NB4 (cell line): ENCODE measurements around the gene CASKIN1.

Source experiments
- MYC ChIP-seq: IDR thresholded peaks from 2 replicates; pipeline ENCODE4 v1.6.1; 2011; ENCODE audit warnings: low read depth, low read length
- POLR2A ChIP-seq: IDR thresholded peaks from 2 replicates; pipeline ENCODE4 v1.6.1; 2011; ENCODE audit warnings: mild to moderate bottlenecking; ENCODE audit not compliant: insufficient read length; ENCODE audit errors: extremely low read depth
- TF ChIP-seq, protein P1 (sequence below): IDR thresholded peaks from one replicate; pipeline ENCODE4 v1.5.1; 2012; ENCODE audit warnings: low read depth, low read length
- TF ChIP-seq, protein P2 (sequence below): IDR thresholded peaks from 2 replicates; pipeline ENCODE4 v1.6.1; 2011; ENCODE audit warnings: low read depth, low read length

DNA sequence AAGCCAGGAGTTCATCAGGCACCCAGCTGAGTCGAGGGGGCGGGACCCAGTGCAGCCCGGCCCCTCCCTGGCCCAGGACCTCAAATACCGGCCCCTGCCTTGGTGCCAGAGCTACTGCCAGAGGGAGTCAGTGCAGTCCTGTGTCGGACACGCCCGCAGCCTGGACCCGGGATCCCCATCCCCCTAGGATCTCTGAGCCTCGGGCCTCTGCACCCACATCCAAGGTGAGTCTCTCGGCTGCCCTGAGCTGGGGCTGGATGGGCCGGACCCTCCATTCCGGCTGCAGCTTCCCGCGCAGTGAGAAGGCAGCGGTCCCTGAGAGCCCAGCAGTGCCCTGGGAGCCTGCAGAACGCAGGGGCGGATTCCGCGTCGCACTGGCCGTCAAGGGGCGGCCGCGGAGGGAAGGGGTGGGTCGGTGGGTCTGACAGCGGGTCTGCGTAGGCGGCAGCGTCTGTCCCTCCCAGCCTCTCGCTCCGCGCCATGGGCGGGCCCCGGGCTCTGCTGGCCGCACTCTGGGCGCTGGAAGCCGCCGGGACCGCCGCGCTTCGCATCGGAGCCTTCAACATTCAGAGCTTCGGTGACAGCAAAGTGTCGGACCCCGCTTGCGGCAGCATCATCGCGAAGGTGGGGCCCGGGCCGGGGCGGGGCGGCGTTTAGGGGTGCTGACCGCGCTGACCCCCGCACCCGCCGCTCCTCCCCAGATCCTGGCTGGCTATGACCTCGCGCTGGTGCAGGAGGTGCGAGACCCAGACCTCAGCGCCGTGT is 40.1 kb upstream of the CASKIN1 start, which contains the start of gene DNASE1L2:
- TF ChIP-seq, protein P1, sequence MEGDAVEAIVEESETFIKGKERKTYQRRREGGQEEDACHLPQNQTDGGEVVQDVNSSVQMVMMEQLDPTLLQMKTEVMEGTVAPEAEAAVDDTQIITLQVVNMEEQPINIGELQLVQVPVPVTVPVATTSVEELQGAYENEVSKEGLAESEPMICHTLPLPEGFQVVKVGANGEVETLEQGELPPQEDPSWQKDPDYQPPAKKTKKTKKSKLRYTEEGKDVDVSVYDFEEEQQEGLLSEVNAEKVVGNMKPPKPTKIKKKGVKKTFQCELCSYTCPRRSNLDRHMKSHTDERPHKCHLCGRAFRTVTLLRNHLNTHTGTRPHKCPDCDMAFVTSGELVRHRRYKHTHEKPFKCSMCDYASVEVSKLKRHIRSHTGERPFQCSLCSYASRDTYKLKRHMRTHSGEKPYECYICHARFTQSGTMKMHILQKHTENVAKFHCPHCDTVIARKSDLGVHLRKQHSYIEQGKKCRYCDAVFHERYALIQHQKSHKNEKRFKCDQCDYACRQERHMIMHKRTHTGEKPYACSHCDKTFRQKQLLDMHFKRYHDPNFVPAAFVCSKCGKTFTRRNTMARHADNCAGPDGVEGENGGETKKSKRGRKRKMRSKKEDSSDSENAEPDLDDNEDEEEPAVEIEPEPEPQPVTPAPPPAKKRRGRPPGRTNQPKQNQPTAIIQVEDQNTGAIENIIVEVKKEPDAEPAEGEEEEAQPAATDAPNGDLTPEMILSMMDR: no peak
- no peak for TF ChIP-seq MYC
- TF ChIP-seq POLR2A: no peak
- TF ChIP-seq, protein P2, sequence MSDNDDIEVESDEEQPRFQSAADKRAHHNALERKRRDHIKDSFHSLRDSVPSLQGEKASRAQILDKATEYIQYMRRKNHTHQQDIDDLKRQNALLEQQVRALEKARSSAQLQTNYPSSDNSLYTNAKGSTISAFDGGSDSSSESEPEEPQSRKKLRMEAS: no peak
